Chondrocyte (in vitro differentiated cells): ENCODE data around the gene MXI1. TPM values are rescaled to one million over a fixed set of nuclear protein-coding genes. Genes with fewer than 3 reads are reported as not detected.
"Not testable (repeated sequence)": the region's sequence is repeated elsewhere in the genome, so short reads cannot be mapped to it uniquely, and the experiment has no call there.

Experiments
- DNase-seq: peaks from one replicate; pipeline ENCODE4 v3.0.0; 2021; ENCODE audit warnings: mixed read lengths, low spot score
- H3K27ac Mint-ChIP-seq: one replicate; pipeline ENCODE4 v1.8.0; 2021; ENCODE audit warnings: mild to moderate bottlenecking, moderate library complexity, mixed read lengths; ENCODE audit not compliant: unreplicated experiment
- H3K27me3 Mint-ChIP-seq: 2 replicates; pipeline ENCODE4 v1.8.0; 2021; ENCODE audit warnings: low read depth, mixed read lengths
- H3K36me3 Mint-ChIP-seq: 2 replicates; pipeline ENCODE4 v1.8.0; 2021; ENCODE audit warnings: low read depth, mixed read lengths
- H3K4me1 Mint-ChIP-seq: 2 replicates; pipeline ENCODE4 v1.8.0; 2021; ENCODE audit warnings: low read depth, mild to moderate bottlenecking, mixed read lengths
- H3K4me3 Mint-ChIP-seq: one replicate; pipeline ENCODE4 v1.8.0; 2021; ENCODE audit warnings: mild to moderate bottlenecking, moderate library complexity, mixed read lengths; ENCODE audit not compliant: unreplicated experiment
- H3K9me3 Mint-ChIP-seq: 2 replicates; pipeline ENCODE4 v1.8.0; 2021; ENCODE audit warnings: low read depth, mixed read lengths
- CTCF ChIP-seq: fragments of 200-600 bp; sonication (generic); IDR thresholded peaks from 2 replicates; pipeline ENCODE4 v1.5.0; 2021; ENCODE audit warnings: antibody characterized with exemption, mild to moderate bottlenecking, moderate library complexity
- total RNA-seq: library from RNA; stranded (reverse); gene quantifications from 3 replicates; pipeline ENCODE4 v1.2.1, GENCODE V29; 2021

Gene MXI1
- total RNA-seq, 1 donor from 2014 or later = 26.8 TPM

GRCh38 chr10:110265573-110266193 is 58.3 kb downstream of the MXI1 start:
- Mint-ChIP-seq H3K36me3 (no peaks in the 10 kb centered on the region), H3K4me1 (peaks cover 58% of the 10 kb centered on the region)

GRCh38 chr10:110267276-110267675 is 59.9 kb downstream of the MXI1 start:
- Mint-ChIP-seq H3K9me3 (no peaks in the 10 kb centered on the region), H3K4me1 (peaks cover 44% of the 10 kb centered on the region), H3K36me3 (no peaks in the 10 kb centered on the region), H3K4me3 (no peak overlapping the region), H3K27ac (no peak overlapping the region), H3K27me3 (no peaks in the 10 kb centered on the region)
- no peak for DNase-seq
- no peak for TF ChIP-seq CTCF

More at GRCh38 chr10:110265573-110266193, 58.3 kb downstream of the MXI1 start:
- H3K27ac Mint-ChIP-seq = no peak overlapping the region
- no peaks in the 10 kb centered on the region for H3K27me3 Mint-ChIP-seq
- no peak overlapping the region for H3K4me3 Mint-ChIP-seq
- TF ChIP-seq CTCF = no peak
- no peaks in the 10 kb centered on the region for H3K9me3 Mint-ChIP-seq
- no peak for DNase-seq

- no peak overlapping the region for H3K27ac Mint-ChIP-seq
These were observed 61.0 kb downstream of the MXI1 start for GRCh38 chr10:110268442-110268841.

GRCh38 chr10:110268971-110269370 is 61.6 kb downstream of the MXI1 start:
- TF ChIP-seq CTCF = no peak
- H3K36me3 Mint-ChIP-seq = no peaks in the 10 kb centered on the region
- DNase-seq = no peak
- no peaks in the 10 kb centered on the region for H3K9me3 Mint-ChIP-seq
- H3K4me3 Mint-ChIP-seq = no peak overlapping the region
- no peaks in the 10 kb centered on the region for H3K27me3 Mint-ChIP-seq
- no peak overlapping the region for H3K27ac Mint-ChIP-seq
- H3K4me1 Mint-ChIP-seq = peaks cover 35% of the 10 kb centered on the region

More at GRCh38 chr10:110268442-110268841, 61.0 kb downstream of the MXI1 start:
- Mint-ChIP-seq H3K4me1 (peaks cover 35% of the 10 kb centered on the region), H3K36me3 (no peaks in the 10 kb centered on the region), H3K4me3 (no peak overlapping the region), H3K9me3 (no peaks in the 10 kb centered on the region), H3K27me3 (no peaks in the 10 kb centered on the region)
- DNase-seq = no peak
- TF ChIP-seq CTCF = no peak

- Mint-ChIP-seq H3K9me3 (no peaks in the 10 kb centered on the region), H3K4me1 (peaks cover 41% of the 10 kb centered on the region), H3K4me3 (no peak overlapping the region), H3K36me3 (no peaks in the 10 kb centered on the region), H3K27ac (peak overlapping the region; percentile 69), H3K27me3 (no peaks in the 10 kb centered on the region)
- TF ChIP-seq CTCF = no peak
- DNase-seq = no peak
These were observed 62.2 kb downstream of the MXI1 start for GRCh38 chr10:110269374-110270318.

GRCh38 chr10:110272995-110273394 is 65.6 kb downstream of the MXI1 start:
- not testable (repeated sequence) for H3K27me3 Mint-ChIP-seq, H3K36me3 Mint-ChIP-seq, H3K27ac Mint-ChIP-seq, DNase-seq, H3K9me3 Mint-ChIP-seq, H3K4me3 Mint-ChIP-seq
- H3K4me1 Mint-ChIP-seq = peaks cover 42% of the 10 kb centered on the region
